Choroid plexus epithelial cell (primary cell): ENCODE data around the gene SLAMF9.
A peak's percentile ranks its signal among the peaks of the same experiment; 100 is the strongest.

Experiments
- DNase-seq: peaks from one replicate; pipeline ENCODE4 v3.0.0-alpha.2; 2010; ENCODE audit warnings: low read depth
- H3K4me3 ChIP-seq: 2 replicates; pipeline ENCODE4 v1.5.1; 2011; ENCODE audit warnings: low read depth, mild to moderate bottlenecking, control low read depth, low read length, moderate library complexity
- TF ChIP-seq, protein P1 (sequence below): conservative IDR thresholded peaks from 2 replicates; pipeline ENCODE4 v1.5.1; 2011; ENCODE audit warnings: low read depth, mild to moderate bottlenecking, control low read depth, inconsistent platforms, low read length, moderate library complexity

The SLAMF9 gene

DNA sequence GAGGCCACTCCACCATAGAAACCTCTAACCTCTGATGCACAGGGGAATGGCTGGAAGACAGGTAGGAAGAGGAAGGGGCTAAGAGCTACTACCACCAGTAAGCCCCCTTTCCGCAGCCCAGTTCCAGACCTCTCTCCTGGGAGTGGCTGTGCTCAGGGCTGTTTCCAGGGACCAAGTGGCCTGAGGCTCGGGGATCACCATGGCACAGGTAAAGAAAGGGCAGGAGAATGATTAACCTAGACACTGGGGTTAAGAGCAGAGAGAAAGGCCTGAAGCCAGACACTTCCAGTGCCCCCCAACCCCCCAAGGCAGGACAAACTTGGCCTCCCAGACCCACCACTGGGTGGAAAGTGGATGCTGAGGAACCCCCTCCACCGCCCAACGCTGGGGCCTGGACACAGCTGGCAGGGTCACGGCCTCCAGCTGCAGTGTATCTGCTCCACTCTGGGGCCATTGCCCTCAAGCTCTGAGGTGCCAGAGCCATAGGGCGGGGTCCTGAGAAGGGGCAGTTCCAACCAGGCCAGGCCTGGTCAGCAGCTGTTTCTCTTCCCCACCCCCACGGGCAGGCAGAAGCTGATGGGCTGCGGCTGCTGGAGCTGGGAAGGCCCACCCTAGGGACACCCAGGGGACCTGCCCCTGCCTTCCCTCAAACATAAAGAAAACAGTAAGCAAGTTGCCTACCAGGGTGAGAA is 31.4 kb downstream of the SLAMF9 start:
- TF ChIP-seq, protein P1, sequence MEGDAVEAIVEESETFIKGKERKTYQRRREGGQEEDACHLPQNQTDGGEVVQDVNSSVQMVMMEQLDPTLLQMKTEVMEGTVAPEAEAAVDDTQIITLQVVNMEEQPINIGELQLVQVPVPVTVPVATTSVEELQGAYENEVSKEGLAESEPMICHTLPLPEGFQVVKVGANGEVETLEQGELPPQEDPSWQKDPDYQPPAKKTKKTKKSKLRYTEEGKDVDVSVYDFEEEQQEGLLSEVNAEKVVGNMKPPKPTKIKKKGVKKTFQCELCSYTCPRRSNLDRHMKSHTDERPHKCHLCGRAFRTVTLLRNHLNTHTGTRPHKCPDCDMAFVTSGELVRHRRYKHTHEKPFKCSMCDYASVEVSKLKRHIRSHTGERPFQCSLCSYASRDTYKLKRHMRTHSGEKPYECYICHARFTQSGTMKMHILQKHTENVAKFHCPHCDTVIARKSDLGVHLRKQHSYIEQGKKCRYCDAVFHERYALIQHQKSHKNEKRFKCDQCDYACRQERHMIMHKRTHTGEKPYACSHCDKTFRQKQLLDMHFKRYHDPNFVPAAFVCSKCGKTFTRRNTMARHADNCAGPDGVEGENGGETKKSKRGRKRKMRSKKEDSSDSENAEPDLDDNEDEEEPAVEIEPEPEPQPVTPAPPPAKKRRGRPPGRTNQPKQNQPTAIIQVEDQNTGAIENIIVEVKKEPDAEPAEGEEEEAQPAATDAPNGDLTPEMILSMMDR, result no peak
- peak overlapping the region; percentile 98 for H3K4me3 ChIP-seq
- peak; percentile 41 for DNase-seq

DNA sequence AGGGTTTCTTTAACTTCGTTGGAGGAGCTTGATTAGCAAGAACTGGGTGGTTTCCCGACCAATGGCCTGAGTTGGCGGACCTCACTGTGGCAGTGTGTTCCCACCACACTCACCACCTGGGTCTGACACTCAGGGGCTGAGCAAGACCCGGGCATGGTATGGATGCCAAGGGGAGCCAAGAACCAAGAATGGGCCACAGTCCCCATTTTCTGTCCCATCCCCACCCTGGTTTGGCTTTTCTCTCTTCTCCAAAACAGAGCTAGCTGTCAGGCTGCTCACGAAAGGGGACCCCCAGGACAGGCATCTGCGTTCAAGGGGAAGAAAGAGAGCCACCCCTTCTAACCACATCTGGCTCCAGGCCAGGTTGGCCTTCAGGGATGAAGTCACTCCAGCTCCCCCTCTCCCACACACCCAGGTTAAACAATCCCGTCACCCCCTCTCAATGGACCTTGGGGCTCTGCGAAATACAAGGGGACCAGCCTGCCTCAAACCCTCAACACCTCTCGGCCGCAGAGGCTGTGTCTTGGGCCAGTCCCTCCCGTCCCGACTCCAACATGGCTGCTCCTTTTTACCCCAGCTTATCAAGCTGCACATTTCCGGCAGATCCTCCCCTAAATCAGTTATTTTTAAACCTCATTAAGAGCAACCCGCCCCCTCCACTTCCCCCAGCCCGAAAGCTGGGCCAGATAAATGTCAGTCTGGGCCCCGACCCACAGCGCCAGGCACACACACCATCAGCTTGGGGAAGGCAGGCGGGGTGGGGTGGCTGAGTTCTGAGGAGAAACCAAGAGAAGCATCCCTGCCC is 32.1 kb downstream of the SLAMF9 start:
- DNase-seq, result no peak
- no peak overlapping the region for H3K4me3 ChIP-seq
- TF ChIP-seq, protein P1, result no peak

DNA sequence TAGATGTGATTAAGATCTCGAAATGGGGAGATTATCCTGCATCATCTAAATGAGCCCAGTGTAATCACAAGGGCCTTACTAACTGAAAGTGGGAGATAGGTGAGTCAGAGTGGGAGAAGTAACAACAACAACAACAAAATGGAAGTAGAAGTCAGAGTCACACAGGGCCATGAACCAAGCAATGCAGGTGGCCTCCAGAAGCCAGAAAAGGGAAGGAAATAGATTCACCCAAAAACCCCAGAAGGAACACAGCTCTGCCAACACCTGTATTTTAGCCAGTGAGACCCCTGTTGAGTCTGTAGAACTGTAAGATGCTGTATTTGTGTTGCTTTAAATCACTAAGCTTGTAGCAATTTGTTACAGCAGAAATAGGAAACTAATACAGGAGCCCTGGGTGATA is 32.8 kb downstream of the SLAMF9 start:
- DNase-seq, result no peak
- no peak overlapping the region for H3K4me3 ChIP-seq
- TF ChIP-seq, protein P1, result no peak

DNA sequence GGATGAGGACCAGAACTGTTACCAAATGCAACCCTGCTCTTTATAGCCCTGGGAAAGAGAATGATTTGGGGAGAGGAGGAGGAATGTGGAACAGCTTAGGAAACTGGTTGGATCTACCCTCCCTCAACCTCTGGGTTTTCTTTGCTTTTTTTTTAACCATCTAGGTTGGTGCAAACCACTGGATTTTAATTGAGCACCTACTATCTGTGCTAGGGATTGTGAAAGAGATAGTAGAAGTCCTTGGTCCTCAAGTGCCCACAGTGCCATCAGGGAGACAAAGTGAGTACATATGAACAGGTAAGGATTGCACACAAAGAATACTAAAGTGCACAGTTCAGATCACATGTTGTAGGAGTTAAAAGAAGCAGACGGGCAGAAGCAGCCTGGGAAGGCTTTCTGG is 33.4 kb downstream of the SLAMF9 start:
- DNase-seq, result no peak
- TF ChIP-seq, protein P1, result no peak
- no peak overlapping the region for H3K4me3 ChIP-seq

DNA sequence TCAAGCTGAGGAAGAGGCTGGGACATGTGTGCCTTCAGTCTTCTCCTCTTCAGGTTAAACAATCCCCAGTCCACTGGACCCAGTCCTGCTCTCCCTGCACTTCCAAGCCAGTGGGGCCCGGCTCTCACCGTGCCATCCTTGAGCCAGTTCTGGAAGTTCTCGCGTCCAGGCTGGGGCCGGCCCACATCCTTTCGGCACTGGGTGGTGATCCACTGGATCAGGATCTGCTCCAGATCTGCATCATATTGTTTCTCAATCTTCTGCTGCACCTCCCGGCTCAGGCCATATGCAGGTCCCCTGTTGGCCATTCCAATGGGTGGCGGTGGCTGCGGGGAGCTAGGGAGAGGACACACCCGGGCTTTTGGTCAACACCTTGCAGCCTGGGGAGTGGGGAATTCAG is 33.8 kb downstream of the SLAMF9 start:
- H3K4me3 ChIP-seq, result no peak overlapping the region
- TF ChIP-seq, protein P1, result no peak
- no peak for DNase-seq

DNA sequence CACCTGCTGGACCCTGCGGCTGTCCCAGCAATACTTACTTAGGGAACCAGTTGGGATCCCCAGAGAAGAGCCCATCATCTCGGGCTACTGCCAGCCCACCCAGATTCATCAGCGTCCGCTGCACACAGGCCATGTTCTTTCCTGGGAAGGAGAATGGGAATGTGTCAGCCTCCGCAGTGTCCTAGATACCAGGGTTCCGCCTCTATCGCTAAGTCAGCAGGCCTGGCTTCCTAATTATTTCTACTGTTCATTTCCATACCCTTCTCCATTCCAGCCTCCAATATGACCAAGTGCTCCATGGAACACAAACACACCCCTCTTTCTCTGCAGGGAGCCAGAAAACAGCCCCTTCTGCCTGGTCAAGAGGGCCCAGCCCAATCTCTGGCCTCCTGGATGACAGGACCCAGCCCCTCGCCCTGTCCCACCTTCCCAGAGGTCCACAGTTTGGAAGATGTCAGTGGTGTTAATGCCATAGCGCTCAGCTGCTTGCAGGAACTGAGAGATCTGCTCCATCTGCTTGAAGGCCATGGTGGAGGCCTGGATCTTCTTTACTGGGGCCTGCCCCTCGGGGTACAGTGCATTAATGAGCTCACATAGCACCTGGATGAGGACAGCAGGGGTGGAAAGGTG is 34.7 kb downstream of the SLAMF9 start:
- no peak for DNase-seq
- TF ChIP-seq, protein P1, result no peak
- H3K4me3 ChIP-seq, result no peak overlapping the region
